Daoy (cell line): ENCODE measurements around the gene RPS6KA2. TPM values are rescaled to one million over a fixed set of nuclear protein-coding genes. Genes with fewer than 3 reads are reported as not detected.
"Not testable (repeated sequence)": the region's sequence is repeated elsewhere in the genome, so short reads cannot be mapped to it uniquely, and the experiment has no call there.

ENCODE experiments used
- DNase-seq: peaks from one replicate; pipeline ENCODE4 v3.0.0-alpha.2; 2015; ENCODE audit warnings: low read depth
- total RNA-seq: library from RNA; depleted of rRNA; stranded (reverse); fragments of >200 nt; shearing (Covaris generic); gene quantifications from 2 replicates; pipeline ENCODE4 v1.2.3, GENCODE V29; 2014

The RPS6KA2 gene
- total RNA-seq, 1 experiment from 2014 or later, result 5.5 TPM

GRCh38 chr6:166591961-166592520 is 35.0 kb downstream of the RPS6KA2 start:
- no peak for DNase-seq

- DNase-seq, result no peak
Measured at GRCh38 chr6:166591026-166591425, 36.0 kb downstream of the RPS6KA2 start.

- no peak for DNase-seq
Measured at GRCh38 chr6:166589786-166590574, 37.1 kb downstream of the RPS6KA2 start.

GRCh38 chr6:166589337-166589731 is 37.7 kb downstream of the RPS6KA2 start:
- DNase-seq, result no peak

GRCh38 chr6:166588691-166589336 is 38.2 kb downstream of the RPS6KA2 start:
- peak; percentile 38 for DNase-seq

- DNase-seq, result no peak
Measured at GRCh38 chr6:166587631-166588413, 39.2 kb downstream of the RPS6KA2 start.

GRCh38 chr6:166586424-166587156 is 40.5 kb downstream of the RPS6KA2 start, which contains the start of gene RAMACL:
Gene RAMACL, minus strand, starts transcription at chr6:166586678. Its CDS starts 201 bp downstream, at chr6:166586477.
- no peak for DNase-seq

GRCh38 chr6:166584853-166585429 is 42.1 kb downstream of the RPS6KA2 start:
- DNase-seq, result no peak

- no peak for DNase-seq
Measured at GRCh38 chr6:166584155-166584554, 42.9 kb downstream of the RPS6KA2 start.

GRCh38 chr6:166583230-166583965 is 43.7 kb downstream of the RPS6KA2 start:
- DNase-seq, result no peak

- DNase-seq, result peak; percentile 36
Measured at GRCh38 chr6:166582258-166582657, 44.8 kb downstream of the RPS6KA2 start.

- DNase-seq, result not testable (repeated sequence)
Measured at GRCh38 chr6:166581801-166582200, 45.2 kb downstream of the RPS6KA2 start.

GRCh38 chr6:166581091-166581511 is 46.0 kb downstream of the RPS6KA2 start:
- DNase-seq, result no peak

GRCh38 chr6:166580076-166581050 is 46.7 kb downstream of the RPS6KA2 start:
- DNase-seq, result no peak

GRCh38 chr6:166579237-166579850 is 47.7 kb downstream of the RPS6KA2 start:
- no peak for DNase-seq

- no peak for DNase-seq
Measured at GRCh38 chr6:166578536-166579236, 48.4 kb downstream of the RPS6KA2 start.

- DNase-seq, result no peak
Measured at GRCh38 chr6:166575205-166575604, 51.8 kb downstream of the RPS6KA2 start.
